ENCODE results near the gene FAM89A.
"Not testable (repeated sequence)": the region's sequence is repeated elsewhere in the genome, so short reads cannot be mapped to it uniquely, and the experiment has no call there.

The FAM89A gene

GRCh38 chr1:231029841-231030240 is 10.2 kb downstream of the FAM89A start:
- DNase-seq (ENCODE audit: low read depth): no peak

GRCh38 chr1:231029247-231029646 is 10.8 kb downstream of the FAM89A start:
- DNase-seq (ENCODE audit: low read depth): not testable (repeated sequence)

GRCh38 chr1:231028682-231029081 is 11.4 kb downstream of the FAM89A start:
- DNase-seq (ENCODE audit: low read depth): no peak

GRCh38 chr1:231027971-231028370 is 12.1 kb downstream of the FAM89A start:
- no peak for DNase-seq (ENCODE audit: low read depth)

- DNase-seq (ENCODE audit: low read depth): no peak
Observed at GRCh38 chr1:231027136-231027925, 12.7 kb downstream of the FAM89A start.

GRCh38 chr1:231026576-231026975 is 13.5 kb downstream of the FAM89A start:
- no peak for DNase-seq (ENCODE audit: low read depth)

GRCh38 chr1:231023150-231023549 is 16.9 kb downstream of the FAM89A start:
- no peak for DNase-seq (ENCODE audit: low read depth)

- not testable (repeated sequence) for DNase-seq (ENCODE audit: low read depth)
Observed at GRCh38 chr1:231022543-231022942, 17.5 kb downstream of the FAM89A start.

GRCh38 chr1:231021540-231022031 is 18.5 kb downstream of the FAM89A start:
- DNase-seq (ENCODE audit: low read depth): peak; percentile 41

- DNase-seq (ENCODE audit: low read depth): no peak
Observed at GRCh38 chr1:231020816-231021215, 19.2 kb downstream of the FAM89A start.

GRCh38 chr1:231020139-231020601 is 19.9 kb downstream of the FAM89A start:
- DNase-seq (ENCODE audit: low read depth): peak; percentile 28

- no peak for DNase-seq (ENCODE audit: low read depth)
Observed at GRCh38 chr1:231019711-231020110, 20.3 kb downstream of the FAM89A start.

- DNase-seq (ENCODE audit: low read depth): no peak
Observed at GRCh38 chr1:231016966-231017365, 23.1 kb downstream of the FAM89A start.

- DNase-seq (ENCODE audit: low read depth): no peak
Observed at GRCh38 chr1:231016234-231016633, 23.8 kb downstream of the FAM89A start.

- DNase-seq (ENCODE audit: low read depth): no peak
Observed at GRCh38 chr1:231013391-231014015, 26.6 kb downstream of the FAM89A start.

- DNase-seq (ENCODE audit: low read depth): no peak
Observed at GRCh38 chr1:231011963-231012362, 28.1 kb downstream of the FAM89A start.

GRCh38 chr1:231011360-231011759 is 28.7 kb downstream of the FAM89A start:
- DNase-seq (ENCODE audit: low read depth): no peak

GRCh38 chr1:231007535-231007934 is 32.5 kb downstream of the FAM89A start:
- DNase-seq (ENCODE audit: low read depth): not testable (repeated sequence)

GRCh38 chr1:231001892-231002291 is 38.2 kb downstream of the FAM89A start:
- DNase-seq (ENCODE audit: low read depth): no peak

- no peak for DNase-seq (ENCODE audit: low read depth)
Observed at GRCh38 chr1:231000639-231001038, 39.4 kb downstream of the FAM89A start.

GRCh38 chr1:231000201-231000600 is 39.9 kb downstream of the FAM89A start:
- DNase-seq (ENCODE audit: low read depth): no peak

- DNase-seq (ENCODE audit: low read depth): no peak
Observed at GRCh38 chr1:230994860-230995259, 45.2 kb downstream of the FAM89A start.

GRCh38 chr1:230992100-230992774 is 47.8 kb downstream of the FAM89A start:
- DNase-seq (ENCODE audit: low read depth): no peak

Measured in ELR (cell line).